Panc1 (cell line): ENCODE measurements around the gene MRRF. TPM values are rescaled to one million over a fixed set of nuclear protein-coding genes. Genes with fewer than 3 reads are reported as not detected.
"Not testable (repeated sequence)": the region's sequence is repeated elsewhere in the genome, so short reads cannot be mapped to it uniquely, and the experiment has no call there.

ENCODE experiments used
- ATAC-seq: fragments of 200-7000 bp; cut with Tn5 transposase; 2 replicates; pipeline ENCODE4 v1.9.1; 2020; ENCODE audit warnings: mild to moderate bottlenecking, moderate library complexity
- BruUV-seq: library from RNA; stranded (reverse); fragments of 400-500 nt; replicated peaks from 2 replicates; lab custom pipeline; 2021; lab: Mats Ljungman, UMichigan
- CTCF ChIA-PET: fragments of 300-600 bp; sonication (Branson Sonifier 250); formaldehyde crosslinking; loops from one replicate; lab custom pipeline; 2022; ENCODE audit warnings: antibody characterized with exemption; lab: Charles Lee
- POLR2A ChIA-PET: fragments of 300-600 bp; sonication (Branson Sonifier 250); formaldehyde crosslinking; loops from one replicate; lab custom pipeline; 2022; ENCODE audit warnings: antibody characterized with exemption; lab: Charles Lee
- DNase-seq: peaks from one replicate; pipeline ENCODE4 v3.0.0-alpha.2; 2010; ENCODE audit warnings: low read depth, low spot score
- H3K27ac ChIP-seq: 2 replicates; pipeline ENCODE4 v1.5.1; 2011; ENCODE audit warnings: mild to moderate bottlenecking, low read length, inconsistent platforms
- H3K27me3 ChIP-seq: fragments of 200-500 bp; sonication (Bioruptor generic); 2 replicates; pipeline ENCODE4 v1.6.0; 2014; ENCODE audit warnings: low read length, inconsistent platforms; ENCODE audit not compliant: control insufficient read depth, insufficient read depth
- H3K36me3 ChIP-seq: fragments of 200-500 bp; sonication (Bioruptor generic); 2 replicates; pipeline ENCODE4 v1.5.1; 2014; ENCODE audit warnings: inconsistent platforms, mild to moderate bottlenecking, low read length, moderate library complexity; ENCODE audit not compliant: control insufficient read depth, insufficient read depth
- H3K4me1 ChIP-seq: 2 replicates; pipeline ENCODE4 v1.5.1; 2011; ENCODE audit warnings: inconsistent platforms, mild to moderate bottlenecking, low read length, moderate library complexity; ENCODE audit not compliant: control insufficient read depth, insufficient read depth
- H3K4me3 ChIP-seq, 2 experiments: 2 replicates each; pipeline ENCODE4 v1.5.1; 2011 to 2012; ENCODE audit warnings: low read depth in 2 of 2, low read length in 2 of 2, mild to moderate bottlenecking in 2 of 2, inconsistent platforms in 1 of 2, moderate library complexity in 1 of 2
- H3K9me3 ChIP-seq: fragments of 200-500 bp; sonication (Bioruptor generic); 2 replicates; pipeline ENCODE4 v1.5.1; 2014; ENCODE audit warnings: low read depth, mild to moderate bottlenecking, inconsistent platforms, low read length, moderate library complexity; ENCODE audit not compliant: control insufficient read depth, insufficient read depth
- CTCF ChIP-seq: fragments of 450-650 bp; IDR thresholded peaks from 2 replicates; pipeline ENCODE4 v1.5.1; 2017; ENCODE audit warnings: mild to moderate bottlenecking
- POLR2AphosphoS5 ChIP-seq: IDR thresholded peaks from 2 replicates; pipeline ENCODE4 v1.6.1; 2012; ENCODE audit warnings: mild to moderate bottlenecking, low read depth, low read length, moderate library complexity
- REST ChIP-seq, 2 experiments: IDR thresholded peaks; 2 replicates each; pipeline ENCODE4 v1.6.1; 2011 to 2012; ENCODE audit warnings: low read depth in 2 of 2, control low read depth in 1 of 2, low read length in 1 of 2, mild to moderate bottlenecking in 1 of 2, moderate library complexity in 1 of 2; ENCODE audit not compliant: insufficient read depth in 1 of 2
- SIN3A ChIP-seq: IDR thresholded peaks from 2 replicates; pipeline ENCODE4 v1.6.1; 2012; ENCODE audit warnings: low read depth, mild to moderate bottlenecking, low read length, moderate library complexity, borderline replicate concordance; ENCODE audit not compliant: insufficient read depth
- TCF7L2 ChIP-seq: IDR thresholded peaks from 2 replicates; pipeline ENCODE4 v1.6.1; 2011; ENCODE audit warnings: mild to moderate bottlenecking, low read depth, low read length, inconsistent platforms
- in situ Hi-C: cut with HindIII; loops from 2 replicates; pipeline ENCODE4 v1.10.0; 2016; ENCODE audit warnings: low sequenced_read_pairs, low pct_unique_long_range_greater_than_20kb
- intact Hi-C: fragments of 100-400 bp; cut with micrococcal nuclease; formaldehyde crosslinking; loops from one replicate; pipeline ENCODE4 v1.10.0; 2022; ENCODE audit not compliant: unreplicated experiment
- total RNA-seq: library from RNA; stranded (reverse); gene quantifications from one replicate; pipeline ENCODE4 v1.2.1, GENCODE V29; 2021; ENCODE audit not compliant: unreplicated experiment

The MRRF gene
- total RNA-seq, 1 experiment from 2014 or later = 28.4 TPM

- intact Hi-C loops (no loop called here), in situ Hi-C loops (no loop called here)
- no peak for DNase-seq
- TF ChIP-seq CTCF = no peak
- TF ChIP-seq SIN3A = no peak
- no peak for TF ChIP-seq POLR2AphosphoS5
- TF ChIP-seq REST (IDR thresholded peaks at IDR 0.05; ENCODE audit: insufficient read depth in 1 of 2, low read depth in 2 of 2, low read length in 1 of 2) = no peak
- TF ChIP-seq TCF7L2 = no peak
- ChIA-PET CTCF (no interaction called here), POLR2A (no interaction called here)
- Histone ChIP-seq H3K36me3 (no peaks in the 10 kb centered on the region), H3K4me1 (no peaks in the 10 kb centered on the region; the same call in 1 of the 2 replicates), H3K27me3 (no peaks in the 10 kb centered on the region), H3K9me3 (no peaks in the 10 kb centered on the region), H3K4me3 (no peak overlapping the region), H3K27ac (no peak overlapping the region)
- BruUV-seq = no TSS peak
- ATAC-seq = no peak
Observed at GRCh38 chr9:122360891-122361290, 96.2 kb downstream of the MRRF start.

GRCh38 chr9:122363131-122363530 lies 98.4 kb downstream of the MRRF start:
- H3K27me3 ChIP-seq, intact Hi-C loops, H3K9me3 ChIP-seq, POLR2A ChIA-PET, H3K4me3 ChIP-seq, H3K4me1 ChIP-seq, BruUV-seq, H3K36me3 ChIP-seq, ATAC-seq, in situ Hi-C loops, DNase-seq, CTCF ChIA-PET: not testable (repeated sequence)
- H3K27ac ChIP-seq = peak overlapping the region; percentile 34; the same call in 1 of the 2 replicates

GRCh38 chr9:122364117-122364782 lies 99.6 kb downstream of the MRRF start:
- Histone ChIP-seq H3K4me1 (no peaks in the 10 kb centered on the region; the same call in 1 of the 2 replicates), H3K9me3 (no peaks in the 10 kb centered on the region), H3K27ac (peak overlapping the region; percentile 75; the same call in 1 of the 2 replicates), H3K27me3 (no peaks in the 10 kb centered on the region), H3K4me3 (no peak overlapping the region), H3K36me3 (no peaks in the 10 kb centered on the region)
- no peak for TF ChIP-seq SIN3A
- no peak for TF ChIP-seq POLR2AphosphoS5
- no peak for TF ChIP-seq REST (IDR thresholded peaks at IDR 0.05; ENCODE audit: insufficient read depth in 1 of 2, low read depth in 2 of 2, low read length in 1 of 2)
- no peak for TF ChIP-seq CTCF
- no peak for TF ChIP-seq TCF7L2
- ChIA-PET POLR2A (no interaction called here), CTCF (no interaction called here)
- intact Hi-C loops = no loop called here
- BruUV-seq = no TSS peak
- in situ Hi-C loops = no loop called here
- ATAC-seq = no peak
- no peak for DNase-seq
